Medulla oblongata (tissue), 1 donor: Measurements from ENCODE around the gene VPS4B.
"Not testable (repeated sequence)": the region's sequence is repeated elsewhere in the genome, so short reads cannot be mapped to it uniquely, and the experiment has no call there.

Experiments used
- DNase-seq: peaks from one replicate; pipeline ENCODE4 v3.0.0-alpha.2; 2015; ENCODE audit errors: extremely low spot score

The VPS4B gene

GRCh38 chr18:63422087-63422863 is at the start of gene VPS4B:
Gene VPS4B (minus strand): TSS chr18:63422476. CDS start chr18:63422259, 217 bp downstream.
- DNase-seq: peak; percentile 100

- no peak for DNase-seq
Observed at GRCh38 chr18:63470751-63471150, 48.5 kb upstream of the VPS4B start.

- DNase-seq: no peak
Observed at GRCh38 chr18:63468575-63468974, 46.3 kb upstream of the VPS4B start.

- DNase-seq: no peak
Observed at GRCh38 chr18:63467699-63468098, 45.4 kb upstream of the VPS4B start.

- DNase-seq: no peak
Observed at GRCh38 chr18:63465059-63465458, 42.8 kb upstream of the VPS4B start.

- DNase-seq: no peak
Observed at GRCh38 chr18:63464434-63464833, 42.2 kb upstream of the VPS4B start.

- DNase-seq: no peak
Observed at GRCh38 chr18:63460414-63460813, 38.1 kb upstream of the VPS4B start.

- DNase-seq: no peak
Observed at GRCh38 chr18:63457977-63458376, 35.7 kb upstream of the VPS4B start.

GRCh38 chr18:63454497-63454896 is 32.2 kb upstream of the VPS4B start:
- no peak for DNase-seq

- DNase-seq: not testable (repeated sequence)
Observed at GRCh38 chr18:63452751-63453150, 30.5 kb upstream of the VPS4B start.

GRCh38 chr18:63451799-63452660 is 29.8 kb upstream of the VPS4B start:
- DNase-seq: no peak

- no peak for DNase-seq
Observed at GRCh38 chr18:63449426-63449825, 27.1 kb upstream of the VPS4B start.

GRCh38 chr18:63447066-63447465 is 24.8 kb upstream of the VPS4B start:
- DNase-seq: no peak

GRCh38 chr18:63446266-63446665 is 24.0 kb upstream of the VPS4B start:
- no peak for DNase-seq

- DNase-seq: no peak
Observed at GRCh38 chr18:63445037-63445436, 22.8 kb upstream of the VPS4B start.

- DNase-seq: no peak
Observed at GRCh38 chr18:63444580-63444979, 22.3 kb upstream of the VPS4B start.

GRCh38 chr18:63443829-63444228 is 21.6 kb upstream of the VPS4B start:
- DNase-seq: no peak

GRCh38 chr18:63440881-63441280 is 18.6 kb upstream of the VPS4B start:
- peak; percentile 22 for DNase-seq

- DNase-seq: no peak
Observed at GRCh38 chr18:63440219-63440618, 17.9 kb upstream of the VPS4B start.

GRCh38 chr18:63439334-63439733 is 17.1 kb upstream of the VPS4B start:
- DNase-seq: peak; percentile 83

GRCh38 chr18:63438181-63438580 is 15.9 kb upstream of the VPS4B start:
- no peak for DNase-seq

- DNase-seq: no peak
Observed at GRCh38 chr18:63433334-63433866, 11.1 kb upstream of the VPS4B start.

GRCh38 chr18:63431180-63431579 is 8.9 kb upstream of the VPS4B start:
- no peak for DNase-seq
